ENCODE results near the gene ADAMTS20.

Gene ADAMTS20

DNA sequence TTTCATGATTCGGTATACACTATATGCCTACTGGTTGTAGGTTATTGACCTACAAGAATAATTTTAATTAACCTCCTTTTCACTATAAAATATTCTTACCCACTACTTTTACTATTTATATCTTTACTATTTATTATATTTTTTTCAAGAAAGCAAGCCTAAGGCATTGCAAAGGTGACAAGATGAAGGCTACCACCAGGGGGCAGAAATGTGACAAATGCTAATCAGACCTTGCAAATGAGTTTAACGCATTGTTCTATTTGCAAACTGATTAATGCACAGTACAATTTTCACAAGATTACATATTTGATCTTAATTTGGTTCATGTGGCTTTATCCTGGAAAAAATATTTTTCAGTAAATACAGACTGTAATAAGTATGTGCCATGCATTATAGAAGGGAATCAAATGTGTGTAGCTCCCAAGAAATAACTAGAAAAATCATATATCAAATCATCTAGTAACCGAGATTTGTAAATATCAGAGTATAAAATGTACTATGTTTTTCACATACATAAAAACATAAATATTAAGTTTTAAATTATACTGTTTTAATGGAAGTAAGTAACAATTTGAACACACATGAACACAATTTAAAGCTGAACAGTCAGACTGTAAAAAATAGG is 107.0 kb downstream of the ADAMTS20 start:
- no peak overlapping the region for H3K27ac ChIP-seq (ENCODE audit: low read length)
- H3K36me3 ChIP-seq (ENCODE audit: insufficient read depth, low read length) = no peaks in the 10 kb centered on the region
- no peaks in the 10 kb centered on the region for H3K79me2 ChIP-seq (ENCODE audit: insufficient read depth, low read length)
- H3K27me3 ChIP-seq (ENCODE audit: insufficient read depth, low read length, poor library complexity) = no peaks in the 10 kb centered on the region
- H4K20me1 ChIP-seq (ENCODE audit: insufficient read depth, low read length) = no peaks in the 10 kb centered on the region
- no peaks in the 10 kb centered on the region for H3K4me1 ChIP-seq (ENCODE audit: insufficient read depth, low read length)
- ATAC-seq (ENCODE audit: insufficient read depth, low read depth) (peak; percentile 56; the same call in 2 of the 3 replicates), DNase-seq (peak; percentile 58)
- no peaks in the 10 kb centered on the region for H3K9me3 ChIP-seq (ENCODE audit: insufficient read depth, low read length, severe bottlenecking)
- TF ChIP-seq EZH2 (IDR thresholded peaks at IDR 0.05; ENCODE audit: borderline replicate concordance, low read depth, low read length, severe bottlenecking) = no peak
- TF ChIP-seq, protein P1, sequence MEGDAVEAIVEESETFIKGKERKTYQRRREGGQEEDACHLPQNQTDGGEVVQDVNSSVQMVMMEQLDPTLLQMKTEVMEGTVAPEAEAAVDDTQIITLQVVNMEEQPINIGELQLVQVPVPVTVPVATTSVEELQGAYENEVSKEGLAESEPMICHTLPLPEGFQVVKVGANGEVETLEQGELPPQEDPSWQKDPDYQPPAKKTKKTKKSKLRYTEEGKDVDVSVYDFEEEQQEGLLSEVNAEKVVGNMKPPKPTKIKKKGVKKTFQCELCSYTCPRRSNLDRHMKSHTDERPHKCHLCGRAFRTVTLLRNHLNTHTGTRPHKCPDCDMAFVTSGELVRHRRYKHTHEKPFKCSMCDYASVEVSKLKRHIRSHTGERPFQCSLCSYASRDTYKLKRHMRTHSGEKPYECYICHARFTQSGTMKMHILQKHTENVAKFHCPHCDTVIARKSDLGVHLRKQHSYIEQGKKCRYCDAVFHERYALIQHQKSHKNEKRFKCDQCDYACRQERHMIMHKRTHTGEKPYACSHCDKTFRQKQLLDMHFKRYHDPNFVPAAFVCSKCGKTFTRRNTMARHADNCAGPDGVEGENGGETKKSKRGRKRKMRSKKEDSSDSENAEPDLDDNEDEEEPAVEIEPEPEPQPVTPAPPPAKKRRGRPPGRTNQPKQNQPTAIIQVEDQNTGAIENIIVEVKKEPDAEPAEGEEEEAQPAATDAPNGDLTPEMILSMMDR (IDR thresholded peaks at IDR 0.05; ENCODE audit: borderline replicate concordance, extremely low read depth, low read length, poor library complexity, severe bottlenecking) = peak; percentile 68
- no peak overlapping the region for H2AFZ ChIP-seq (ENCODE audit: low read depth, low read length)
- H3K9ac ChIP-seq (ENCODE audit: low read depth, low read length) = no peak overlapping the region
- H3K4me3 ChIP-seq (ENCODE audit: low read depth in 1 of 2, low read length in 2 of 2) = no peak overlapping the region
- no peak overlapping the region for H3K4me2 ChIP-seq (ENCODE audit: insufficient read depth, low read length)

DNA sequence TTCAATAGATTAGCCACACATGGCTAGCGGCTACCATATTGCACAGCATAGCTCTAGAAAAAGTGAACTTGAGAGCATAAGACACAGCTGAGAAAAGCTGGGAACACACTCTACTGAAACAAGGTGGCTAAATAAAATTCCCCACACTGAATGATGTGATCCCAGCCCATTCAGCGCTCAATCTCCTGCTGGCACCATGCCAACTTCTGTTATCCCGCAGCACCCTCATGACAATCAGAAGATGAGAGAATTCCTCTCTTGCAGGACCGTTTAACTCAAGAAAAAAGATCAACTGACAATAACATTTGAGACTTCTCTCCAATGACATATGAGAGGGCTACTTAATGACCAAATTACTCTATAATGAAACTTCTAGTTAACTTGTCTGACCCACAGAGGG is 115.4 kb downstream of the ADAMTS20 start:
- Histone ChIP-seq H3K27ac (ENCODE audit: low read length) (no peak overlapping the region), H3K9me3 (ENCODE audit: insufficient read depth, low read length, severe bottlenecking) (no peaks in the 10 kb centered on the region), H3K4me2 (ENCODE audit: insufficient read depth, low read length) (no peak overlapping the region), H3K27me3 (ENCODE audit: insufficient read depth, low read length, poor library complexity) (no peaks in the 10 kb centered on the region), H4K20me1 (ENCODE audit: insufficient read depth, low read length) (no peaks in the 10 kb centered on the region), H3K4me3 (ENCODE audit: low read depth in 1 of 2, low read length in 2 of 2) (no peak overlapping the region), H3K9ac (ENCODE audit: low read depth, low read length) (no peak overlapping the region), H2AFZ (ENCODE audit: low read depth, low read length) (no peak overlapping the region), H3K36me3 (ENCODE audit: insufficient read depth, low read length) (no peaks in the 10 kb centered on the region), H3K79me2 (ENCODE audit: insufficient read depth, low read length) (no peaks in the 10 kb centered on the region), H3K4me1 (ENCODE audit: insufficient read depth, low read length) (no peaks in the 10 kb centered on the region)
- no peak for ATAC-seq (ENCODE audit: insufficient read depth, low read depth)
- DNase-seq = no peak
- TF ChIP-seq, protein P1 (IDR thresholded peaks at IDR 0.05; ENCODE audit: borderline replicate concordance, extremely low read depth, low read length, poor library complexity, severe bottlenecking) = no peak
- TF ChIP-seq EZH2 (IDR thresholded peaks at IDR 0.05; ENCODE audit: borderline replicate concordance, low read depth, low read length, severe bottlenecking) = no peak

DNA sequence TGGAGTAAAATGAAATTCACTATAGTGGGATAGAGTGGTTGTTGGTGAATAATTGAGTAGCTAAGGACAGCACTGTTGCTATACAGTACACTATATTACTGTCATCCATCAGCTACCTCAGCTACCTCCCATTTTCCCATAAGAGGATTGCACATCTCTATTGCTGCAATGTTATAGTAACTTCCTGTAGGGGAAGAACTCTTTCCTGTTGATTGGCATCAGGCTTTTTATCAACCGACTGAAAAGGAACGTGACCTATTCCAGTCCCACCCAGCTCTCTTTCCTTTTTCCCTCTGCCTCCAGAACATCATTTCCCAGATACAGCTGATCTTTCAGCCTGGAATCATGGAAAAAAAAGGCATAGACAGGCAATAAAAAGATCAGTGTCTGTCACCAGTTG is 117.4 kb downstream of the ADAMTS20 start:
- DNase-seq (no peak), ATAC-seq (ENCODE audit: insufficient read depth, low read depth) (no peak)
- no peaks in the 10 kb centered on the region for H4K20me1 ChIP-seq (ENCODE audit: insufficient read depth, low read length)
- H3K9me3 ChIP-seq (ENCODE audit: insufficient read depth, low read length, severe bottlenecking) = no peaks in the 10 kb centered on the region
- H3K36me3 ChIP-seq (ENCODE audit: insufficient read depth, low read length) = no peaks in the 10 kb centered on the region
- no peak overlapping the region for H3K4me2 ChIP-seq (ENCODE audit: insufficient read depth, low read length)
- no peaks in the 10 kb centered on the region for H3K27me3 ChIP-seq (ENCODE audit: insufficient read depth, low read length, poor library complexity)
- H2AFZ ChIP-seq (ENCODE audit: low read depth, low read length) = no peak overlapping the region
- TF ChIP-seq, protein P1 (IDR thresholded peaks at IDR 0.05; ENCODE audit: borderline replicate concordance, extremely low read depth, low read length, poor library complexity, severe bottlenecking) = no peak
- TF ChIP-seq EZH2 (IDR thresholded peaks at IDR 0.05; ENCODE audit: borderline replicate concordance, low read depth, low read length, severe bottlenecking) = no peak
- no peaks in the 10 kb centered on the region for H3K4me1 ChIP-seq (ENCODE audit: insufficient read depth, low read length)
- H3K27ac ChIP-seq (ENCODE audit: low read length) = no peak overlapping the region
- no peak overlapping the region for H3K4me3 ChIP-seq (ENCODE audit: low read depth in 1 of 2, low read length in 2 of 2)
- H3K79me2 ChIP-seq (ENCODE audit: insufficient read depth, low read length) = no peaks in the 10 kb centered on the region
- H3K9ac ChIP-seq (ENCODE audit: low read depth, low read length) = no peak overlapping the region
